Smooth muscle cell (in vitro differentiated cells): ENCODE measurements around the gene WFDC1. TPM values are rescaled to one million over a fixed set of nuclear protein-coding genes. Genes with fewer than 3 reads are reported as not detected.

Experiments
- DNase-seq: peaks from one replicate; lab custom pipeline; 2025; ENCODE audit not compliant: unreplicated experiment; lab: John Stamatoyannopoulos, UW
- H2AFZ ChIP-seq: fragments of 200-600 bp; sonication (generic); 2 replicates; pipeline ENCODE4 v1.6.0; 2016; ENCODE audit warnings: antibody characterized with exemption, low read depth, mild to moderate bottlenecking
- H3F3A ChIP-seq: fragments of 200-600 bp; sonication (generic); 2 replicates; pipeline ENCODE4 v1.6.0; 2017; ENCODE audit warnings: antibody characterized with exemption, low read depth
- H3K27ac ChIP-seq: fragments of 200-600 bp; sonication (generic); 2 replicates; pipeline ENCODE4 v1.5.1; 2016; ENCODE audit warnings: low read depth, mild to moderate bottlenecking
- H3K27me3 ChIP-seq: fragments of 200-600 bp; sonication (generic); 2 replicates; pipeline ENCODE4 v1.6.1; 2016; ENCODE audit warnings: low read depth, mild to moderate bottlenecking
- H3K36me3 ChIP-seq: fragments of 200-600 bp; sonication (generic); 2 replicates; pipeline ENCODE4 v1.5.1; 2016; ENCODE audit warnings: low read depth
- H3K4me1 ChIP-seq: fragments of 200-600 bp; sonication (generic); 2 replicates; pipeline ENCODE4 v1.5.1; 2016; ENCODE audit warnings: low read depth
- H3K4me2 ChIP-seq: fragments of 200-600 bp; sonication (generic); 2 replicates; pipeline ENCODE4 v1.6.0; 2016; ENCODE audit warnings: mild to moderate bottlenecking
- H3K4me3 ChIP-seq: fragments of 200-600 bp; sonication (generic); 2 replicates; pipeline ENCODE4 v1.5.1; 2016; ENCODE audit warnings: mild to moderate bottlenecking
- H3K79me2 ChIP-seq: fragments of 200-600 bp; sonication (generic); 2 replicates; pipeline ENCODE4 v1.6.0; 2016; ENCODE audit warnings: low read depth, mild to moderate bottlenecking
- H3K9ac ChIP-seq: fragments of 200-600 bp; sonication (generic); 2 replicates; pipeline ENCODE4 v1.6.0; 2016; ENCODE audit warnings: low read depth
- H3K9me3 ChIP-seq: fragments of 200-600 bp; sonication (generic); replicated peaks from 2 replicates; pipeline ENCODE4 v1.5.1; 2016; ENCODE audit warnings: low read depth
- H4K20me1 ChIP-seq: fragments of 200-600 bp; sonication (generic); 2 replicates; pipeline ENCODE4 v1.6.0; 2016; ENCODE audit warnings: low read depth
- CTCF ChIP-seq: fragments of 200-600 bp; sonication (generic); IDR thresholded peaks from 2 replicates; pipeline ENCODE4 v1.5.1; 2017; ENCODE audit warnings: borderline replicate concordance, mild to moderate bottlenecking, antibody characterized with exemption; ENCODE audit not compliant: insufficient read depth, poor library complexity, severe bottlenecking
- WGBS: methylation state at CpG from one replicate; pipeline ENCODE4 v1.1.7; 2016; ENCODE audit warnings: low lambda C conversion rate; 5-methylcytosine and 5-hydroxymethylcytosine counted together
- polyA plus RNA-seq: library from polyadenylated mRNA; unstranded; fragments of >200 nt; fragmentation: Nextera tagmentation; extraction: Ambion mirVana; gene quantifications from 2 replicates; pipeline ENCODE4 v1.2.1, GENCODE V29; 2016
- total RNA-seq: library from RNA; depleted of rRNA; stranded (reverse); fragments of >200 nt; gene quantifications from 2 replicates; pipeline ENCODE4 v1.2.3, GENCODE V29; 2014

Gene WFDC1
- total and polyA plus RNA-seq, 2 experiments from 2014 or later: 176 to 362 TPM

DNA sequence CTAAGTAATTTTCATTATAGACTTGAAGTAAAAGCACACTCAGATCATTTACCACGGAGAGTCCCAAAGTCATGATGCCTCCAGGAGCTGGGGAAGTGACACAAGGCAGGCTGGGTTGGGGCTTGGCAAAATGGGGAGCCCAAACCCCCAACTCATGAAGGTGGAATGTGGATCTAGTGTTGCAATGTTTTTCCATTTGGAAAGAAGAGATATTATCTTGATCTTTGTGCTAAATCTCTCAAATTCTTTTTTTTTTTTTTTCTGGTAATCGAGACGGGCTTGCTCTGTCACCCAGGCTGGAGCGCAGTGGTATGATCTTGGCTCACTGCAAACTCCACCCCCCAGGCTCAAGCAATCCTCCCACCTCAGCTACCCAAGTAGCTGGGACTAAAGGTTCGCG lies 47.3 kb upstream of the WFDC1 start:
- H3K27me3 ChIP-seq: no peaks in the 10 kb centered on the region
- no peak overlapping the region for H3K4me3 ChIP-seq
- no peaks in the 10 kb centered on the region for H3F3A ChIP-seq
- H3K4me1 ChIP-seq: no peaks in the 10 kb centered on the region
- H2AFZ ChIP-seq: no peak overlapping the region
- TF ChIP-seq CTCF: no peak
- H3K79me2 ChIP-seq: no peaks in the 10 kb centered on the region
- no peaks in the 10 kb centered on the region for H3K36me3 ChIP-seq
- no peak overlapping the region for H3K27ac ChIP-seq
- H4K20me1 ChIP-seq: no peaks in the 10 kb centered on the region
- no peak overlapping the region for H3K4me2 ChIP-seq
- H3K9ac ChIP-seq: no peak overlapping the region
- DNase-seq: no peak
- 92% methylated on average over 6 of the region's 6 CpGs for WGBS
- H3K9me3 ChIP-seq: no peaks in the 10 kb centered on the region

- Histone ChIP-seq H3K4me3 (no peak overlapping the region), H3K4me2 (no peak overlapping the region), H3K79me2 (no peaks in the 10 kb centered on the region), H4K20me1 (no peaks in the 10 kb centered on the region), H2AFZ (no peak overlapping the region), H3F3A (no peaks in the 10 kb centered on the region), H3K36me3 (no peaks in the 10 kb centered on the region), H3K4me1 (no peaks in the 10 kb centered on the region), H3K9ac (no peak overlapping the region), H3K27me3 (no peaks in the 10 kb centered on the region), H3K9me3 (no peaks in the 10 kb centered on the region), H3K27ac (no peak overlapping the region)
- TF ChIP-seq CTCF: no peak
- WGBS: 76% methylated on average over 5 of the region's 5 CpGs
- no peak for DNase-seq
Observed at GRCh38 chr16:84247844-84248243, 46.8 kb upstream of the WFDC1 start.

DNA sequence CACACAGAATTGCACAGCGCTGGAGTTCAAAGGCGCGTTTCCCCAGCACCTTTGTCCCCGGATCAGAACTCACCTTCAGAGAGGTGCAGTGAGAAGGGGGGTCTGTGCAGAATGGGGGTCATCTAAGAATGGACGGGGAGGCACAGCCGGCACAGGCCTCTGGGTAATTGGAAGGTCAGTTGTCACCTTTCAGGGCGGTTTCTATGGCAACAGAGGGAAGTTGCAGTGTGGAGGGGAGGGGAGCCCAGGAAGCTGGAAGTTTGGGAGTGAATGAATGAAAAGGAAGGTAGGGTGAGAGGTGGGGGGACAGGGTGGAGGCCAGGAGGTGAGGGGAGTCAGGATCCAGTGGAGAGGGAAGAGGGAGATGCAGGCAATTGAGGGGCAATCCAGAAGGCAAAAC lies 42.5 kb upstream of the WFDC1 start:
- H3K27ac ChIP-seq: no peak overlapping the region
- no peak for TF ChIP-seq CTCF
- H3K4me1 ChIP-seq: no peaks in the 10 kb centered on the region
- H3K36me3 ChIP-seq: no peaks in the 10 kb centered on the region
- H3K79me2 ChIP-seq: no peaks in the 10 kb centered on the region
- no peak for DNase-seq
- no peak overlapping the region for H3K4me3 ChIP-seq
- no peaks in the 10 kb centered on the region for H4K20me1 ChIP-seq
- no peaks in the 10 kb centered on the region for H3K27me3 ChIP-seq
- H3K4me2 ChIP-seq: no peak overlapping the region
- WGBS: 69% methylated on average over 7 of the region's 7 CpGs
- no peak overlapping the region for H3K9ac ChIP-seq
- H3F3A ChIP-seq: no peaks in the 10 kb centered on the region
- no peaks in the 10 kb centered on the region for H3K9me3 ChIP-seq
- H2AFZ ChIP-seq: no peak overlapping the region

- Histone ChIP-seq H3K9me3 (no peaks in the 10 kb centered on the region), H3F3A (no peaks in the 10 kb centered on the region)
Observed at GRCh38 chr16:84253173-84253572, 41.5 kb upstream of the WFDC1 start.

More at GRCh38 chr16:84253173-84253572, 41.5 kb upstream of the WFDC1 start:
- no peak overlapping the region for H3K4me3 ChIP-seq
- no peak overlapping the region for H3K4me2 ChIP-seq
- no peak for TF ChIP-seq CTCF
- WGBS: 75% methylated on average over 4 of the region's 4 CpGs
- H2AFZ ChIP-seq: no peak overlapping the region
- H3K36me3 ChIP-seq: no peaks in the 10 kb centered on the region
- no peak overlapping the region for H3K9ac ChIP-seq
- H3K4me1 ChIP-seq: no peaks in the 10 kb centered on the region
- no peak for DNase-seq
- H3K79me2 ChIP-seq: no peaks in the 10 kb centered on the region
- no peak overlapping the region for H3K27ac ChIP-seq
- no peaks in the 10 kb centered on the region for H4K20me1 ChIP-seq
- no peaks in the 10 kb centered on the region for H3K27me3 ChIP-seq
